Activated T-helper 17 cell treated with anti-CD3 and anti-CD28 coated beads, Interleukin-2, amount 50 U/mL, for 72 hours (primary cell): ENCODE data around the gene RALGAPA1. TPM values are rescaled to one million over a fixed set of nuclear protein-coding genes. Genes with fewer than 3 reads are reported as not detected.
A peak's percentile ranks its signal among the peaks of the same experiment; 100 is the strongest.
"Not testable (repeated sequence)": the region's sequence is repeated elsewhere in the genome, so short reads cannot be mapped to it uniquely, and the experiment has no call there.

Source experiments
- ATAC-seq: fragments of 150-1000 bp; cut with Tn5 transposase; replicated peaks from 2 replicates; pipeline ENCODE4 v1.10.0; 2021; ENCODE audit warnings: mild to moderate bottlenecking, moderate library complexity
- H3K27ac Mint-ChIP-seq: one replicate; pipeline ENCODE4 v1.8.0; 2022; ENCODE audit warnings: mixed read lengths
- H3K27me3 Mint-ChIP-seq: one replicate; pipeline ENCODE4 v1.8.0; 2022; ENCODE audit warnings: mixed read lengths
- H3K36me3 Mint-ChIP-seq: one replicate; pipeline ENCODE4 v1.8.0; 2022; ENCODE audit warnings: low read depth, mild to moderate bottlenecking, mixed read lengths
- H3K4me1 Mint-ChIP-seq: one replicate; pipeline ENCODE4 v1.8.0; 2022; ENCODE audit warnings: mixed read lengths
- H3K4me3 Mint-ChIP-seq: one replicate; pipeline ENCODE4 v1.8.0; 2022; ENCODE audit warnings: mild to moderate bottlenecking, mixed read lengths
- H3K9me3 Mint-ChIP-seq: one replicate; pipeline ENCODE4 v1.8.0; 2022; ENCODE audit warnings: mixed read lengths
- total RNA-seq, 2 donors: library from RNA; stranded (reverse); gene quantifications; one replicate each; pipeline ENCODE4 v1.2.3, GENCODE V29; 2022

The RALGAPA1 gene
- total RNA-seq, 2 donors from 2014 or later, result 32.8 to 36.5 TPM

DNA sequence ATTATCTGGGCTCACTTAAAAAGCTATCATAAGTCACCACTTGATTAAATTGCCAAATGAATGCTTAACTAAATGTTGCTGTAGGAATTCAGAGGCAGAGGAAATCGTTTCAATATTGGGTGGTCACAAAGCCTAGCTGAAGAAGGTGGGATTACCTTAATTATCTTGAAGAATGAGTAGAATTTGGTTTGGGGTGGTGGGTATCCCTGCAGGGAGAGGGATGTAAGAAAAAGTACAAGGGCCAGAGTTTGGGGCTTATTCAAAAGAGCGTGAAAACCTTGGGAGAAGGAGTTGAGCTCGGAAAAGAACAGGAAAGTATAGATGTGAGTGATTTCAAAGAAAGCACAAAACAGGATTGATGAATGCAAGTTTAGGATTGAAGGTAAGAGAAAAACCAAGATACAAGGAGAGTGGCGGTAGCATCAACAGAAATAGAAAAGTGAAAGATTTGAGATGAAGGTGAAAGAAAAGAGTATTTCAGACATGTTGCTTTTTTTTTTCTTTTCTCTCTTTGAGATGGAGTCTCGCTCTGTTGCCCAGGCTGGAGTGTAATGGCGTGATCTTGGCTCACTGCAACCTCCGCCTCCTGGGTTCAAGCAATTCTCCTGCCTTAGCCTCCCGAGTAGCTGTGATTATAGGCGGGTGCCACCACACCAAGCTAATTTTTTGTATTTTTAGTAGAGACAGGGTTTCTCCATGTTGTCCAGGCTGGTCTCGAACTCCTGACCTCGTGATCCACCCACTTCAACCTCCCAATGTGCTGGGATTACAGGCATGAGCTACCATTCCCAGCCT, 18.8 kb upstream of the RALGAPA1 start:
- no peaks in the 10 kb centered on the region for H3K27me3 Mint-ChIP-seq
- peaks cover 9% of the 10 kb centered on the region for H3K4me1 Mint-ChIP-seq
- no peak for ATAC-seq
- peak overlapping the region; percentile 91 for H3K4me3 Mint-ChIP-seq
- H3K9me3 Mint-ChIP-seq, result no peaks in the 10 kb centered on the region
- peak overlapping the region; percentile 82 for H3K27ac Mint-ChIP-seq
- H3K36me3 Mint-ChIP-seq, result peaks cover 12% of the 10 kb centered on the region

DNA sequence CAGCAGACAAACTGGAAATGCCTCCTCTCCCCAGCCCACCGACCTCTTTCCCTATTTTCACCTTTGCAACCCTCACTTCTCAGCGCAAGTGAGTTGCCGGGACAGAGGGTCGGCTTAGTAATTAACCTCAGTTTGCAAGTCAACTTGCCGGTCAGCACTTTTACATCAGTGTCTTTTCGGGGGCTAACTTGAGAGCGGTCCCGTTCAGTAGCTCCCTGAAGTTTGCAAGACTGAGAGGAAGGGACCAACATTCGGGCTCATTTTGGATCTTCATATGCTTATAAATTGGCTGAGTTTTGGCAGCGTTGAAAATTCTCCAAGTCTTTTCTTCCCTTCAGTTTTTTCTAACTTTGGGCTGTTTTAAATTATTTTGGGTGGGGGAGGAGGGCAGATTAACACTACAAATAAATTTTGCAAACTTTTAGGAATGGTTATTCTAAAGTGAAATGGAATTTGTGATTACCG, 17.9 kb upstream of the RALGAPA1 start:
- peak overlapping the region; percentile 91 for H3K4me3 Mint-ChIP-seq
- H3K27me3 Mint-ChIP-seq, result no peaks in the 10 kb centered on the region
- no peak for ATAC-seq
- peak overlapping the region; percentile 82 for H3K27ac Mint-ChIP-seq
- peaks cover 9% of the 10 kb centered on the region for H3K36me3 Mint-ChIP-seq
- peaks cover 9% of the 10 kb centered on the region for H3K4me1 Mint-ChIP-seq
- no peaks in the 10 kb centered on the region for H3K9me3 Mint-ChIP-seq

DNA sequence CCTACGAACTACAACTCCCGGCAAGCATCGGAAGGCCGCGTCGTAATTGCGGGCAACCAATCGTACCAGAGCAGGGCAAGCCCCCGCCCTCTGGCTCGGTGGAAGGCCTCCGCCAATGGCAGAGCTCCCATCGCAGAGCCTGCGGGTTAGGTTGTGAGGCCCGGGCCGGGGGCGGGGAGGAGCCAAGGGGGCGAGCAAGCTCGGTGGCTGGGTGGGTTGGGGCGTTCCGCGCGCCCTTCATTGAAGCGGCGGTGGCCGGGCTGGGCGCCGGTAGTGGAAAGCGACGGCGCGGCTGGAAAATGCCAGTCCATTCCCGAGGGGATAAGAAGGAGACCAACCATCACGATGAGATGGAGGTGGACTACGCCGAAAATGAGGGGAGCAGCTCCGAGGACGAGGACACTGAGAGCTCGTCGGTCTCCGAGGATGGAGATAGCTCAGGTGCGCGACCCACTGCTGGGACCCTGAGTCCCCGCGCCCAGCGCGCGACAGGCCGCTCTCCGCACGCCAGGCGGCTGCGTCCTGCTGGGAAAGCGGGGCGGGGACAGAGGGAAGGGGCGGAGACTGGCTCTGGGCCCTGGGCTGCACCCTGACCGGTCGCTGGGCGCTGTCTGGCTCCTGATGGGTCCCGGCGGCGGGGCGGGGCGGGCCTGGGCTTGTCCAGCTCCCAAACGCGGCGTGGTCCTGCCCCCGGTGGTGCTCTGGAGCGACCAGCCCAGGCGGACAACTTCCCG, 17.3 kb upstream of the RALGAPA1 start, which contains the start of gene BRMS1L:
Gene BRMS1L, plus strand, starts transcription at position 121 of the 734 bp plus-strand sequence. Its CDS starts 179 bp downstream, at position 300.
- no peaks in the 10 kb centered on the region for H3K27me3 Mint-ChIP-seq
- H3K4me3 Mint-ChIP-seq, result peak within 1 kb of the TSS; percentile 91
- peaks cover 9% of the 10 kb centered on the region for H3K4me1 Mint-ChIP-seq
- H3K27ac Mint-ChIP-seq, result peak within 1 kb of the TSS; percentile 82
- H3K36me3 Mint-ChIP-seq, result peaks cover 3% of the 10 kb centered on the region
- peak; percentile 97 for ATAC-seq
- H3K9me3 Mint-ChIP-seq, result no peaks in the 10 kb centered on the region

DNA sequence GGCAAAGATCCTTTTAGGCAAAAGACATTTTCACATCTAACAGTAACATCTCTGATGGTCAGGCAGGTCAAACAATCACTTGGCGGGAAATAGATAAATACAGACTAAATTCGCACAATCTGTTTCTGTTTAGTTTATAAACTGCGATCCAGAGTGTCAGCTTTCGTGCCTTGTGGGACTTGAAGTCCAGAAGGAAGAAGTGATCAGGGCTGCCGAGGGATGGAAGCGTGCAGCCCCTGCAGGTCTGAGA, 16.8 kb upstream of the RALGAPA1 start:
- Mint-ChIP-seq H3K4me1 (peaks cover 9% of the 10 kb centered on the region), H3K4me3 (peak overlapping the region; percentile 91), H3K36me3 (no peaks in the 10 kb centered on the region), H3K27ac (peak overlapping the region; percentile 82), H3K27me3 (no peaks in the 10 kb centered on the region), H3K9me3 (no peaks in the 10 kb centered on the region)
- ATAC-seq, result no peak

DNA sequence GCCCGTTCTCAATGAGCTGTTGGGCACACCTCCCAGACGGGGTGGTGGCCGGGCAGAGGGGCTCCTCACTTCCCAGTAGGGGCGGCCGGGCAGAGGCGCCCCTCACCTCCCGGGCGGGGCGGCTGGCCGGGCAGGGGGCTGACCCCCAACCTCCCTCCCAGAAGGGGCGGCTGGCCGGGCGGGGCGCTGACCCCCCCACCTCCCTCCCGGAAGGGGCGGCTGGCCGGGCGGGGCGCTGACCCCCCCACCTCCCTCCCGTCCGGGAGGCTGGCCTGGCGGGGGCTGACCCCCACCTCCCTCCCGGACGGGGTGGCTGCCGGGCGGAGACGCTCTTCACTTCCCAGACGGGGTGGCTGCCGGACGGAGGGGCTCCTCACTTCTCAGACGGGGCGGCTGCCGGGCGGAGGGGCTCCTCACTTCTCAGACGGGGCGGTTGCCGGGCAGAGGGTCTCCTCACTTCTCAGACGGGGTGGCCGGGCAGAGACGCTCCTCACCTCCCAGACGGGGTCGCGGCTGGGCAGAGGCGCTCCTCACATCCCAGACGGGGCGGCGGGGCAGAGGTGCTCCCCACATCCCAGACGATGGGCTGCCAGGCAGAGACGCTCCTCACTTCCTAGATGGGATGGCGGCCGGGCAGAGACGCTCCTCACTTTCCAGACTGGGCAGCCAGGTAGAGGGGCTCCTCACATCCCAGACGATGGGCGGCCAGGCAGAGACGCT, 15.5 kb upstream of the RALGAPA1 start:
- H3K4me3 Mint-ChIP-seq, result peak overlapping the region; percentile 91
- H3K9me3 Mint-ChIP-seq, H3K36me3 Mint-ChIP-seq, H3K27ac Mint-ChIP-seq, H3K27me3 Mint-ChIP-seq, ATAC-seq, H3K4me1 Mint-ChIP-seq: not testable (repeated sequence)

DNA sequence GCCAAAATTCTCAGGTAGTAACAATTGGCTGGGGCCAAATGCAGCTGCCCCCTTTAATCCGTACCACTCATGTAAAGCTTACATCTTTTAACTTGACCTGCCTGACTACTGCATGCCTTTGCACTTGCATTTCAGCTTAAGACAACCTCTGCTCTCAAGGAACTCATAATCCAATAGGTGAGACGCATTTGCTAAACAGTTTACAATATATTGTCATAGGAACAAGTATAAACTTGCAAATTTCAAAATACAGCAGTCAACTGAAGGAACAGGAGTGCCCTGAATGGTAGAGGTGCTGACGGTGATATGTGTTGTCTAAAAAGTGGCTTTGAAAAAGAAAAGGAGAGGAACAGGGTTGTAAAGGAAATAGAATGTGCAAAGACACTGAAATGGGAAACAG, 13.4 kb upstream of the RALGAPA1 start:
- Mint-ChIP-seq H3K27me3 (no peaks in the 10 kb centered on the region), H3K36me3 (no peaks in the 10 kb centered on the region), H3K4me1 (peaks cover 4% of the 10 kb centered on the region), H3K4me3 (no peak overlapping the region), H3K27ac (no peak overlapping the region), H3K9me3 (no peaks in the 10 kb centered on the region)
- ATAC-seq, result no peak

DNA sequence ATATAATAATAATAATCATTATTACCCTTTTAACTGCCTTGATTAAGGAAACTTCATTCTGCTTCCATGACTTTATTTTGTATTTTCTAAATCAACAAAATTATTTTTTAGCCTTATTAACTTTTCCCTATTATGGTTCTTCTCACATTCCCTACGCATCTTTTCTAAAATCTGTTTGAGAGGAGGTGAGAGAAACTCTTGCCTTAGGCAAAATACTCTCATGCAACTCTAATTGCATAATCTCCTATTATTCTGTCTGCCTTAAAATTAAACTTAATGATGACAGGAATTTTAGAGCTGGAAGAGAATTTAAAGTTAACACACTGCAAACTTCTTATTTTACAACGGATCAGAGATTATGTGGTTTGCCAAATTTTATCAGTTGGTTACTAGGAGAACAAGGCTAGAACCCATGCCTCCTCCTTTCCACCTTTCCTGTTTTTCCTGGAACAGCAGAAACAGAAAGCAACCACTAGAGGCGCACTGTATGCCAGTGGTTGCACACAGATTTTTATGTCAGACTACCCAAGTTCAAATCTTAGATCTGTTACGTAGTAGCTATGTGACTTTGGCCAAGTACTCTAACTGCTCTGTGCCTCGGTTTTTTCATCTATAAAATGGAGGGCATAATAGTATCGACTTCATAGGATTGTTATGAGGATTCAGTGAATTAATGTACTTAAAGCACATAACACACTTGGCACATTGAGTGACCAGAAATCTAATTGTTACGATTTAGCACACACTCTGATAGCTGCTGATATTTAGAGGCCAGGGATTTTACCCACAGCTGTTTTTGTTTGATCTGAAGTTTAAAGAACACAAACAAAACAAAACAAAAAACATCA, 12.7 kb upstream of the RALGAPA1 start:
- no peaks in the 10 kb centered on the region for H3K27me3 Mint-ChIP-seq
- H3K27ac Mint-ChIP-seq, result no peak overlapping the region
- no peak for ATAC-seq
- H3K4me3 Mint-ChIP-seq, result no peak overlapping the region
- no peaks in the 10 kb centered on the region for H3K4me1 Mint-ChIP-seq
- H3K9me3 Mint-ChIP-seq, result no peaks in the 10 kb centered on the region
- no peaks in the 10 kb centered on the region for H3K36me3 Mint-ChIP-seq

DNA sequence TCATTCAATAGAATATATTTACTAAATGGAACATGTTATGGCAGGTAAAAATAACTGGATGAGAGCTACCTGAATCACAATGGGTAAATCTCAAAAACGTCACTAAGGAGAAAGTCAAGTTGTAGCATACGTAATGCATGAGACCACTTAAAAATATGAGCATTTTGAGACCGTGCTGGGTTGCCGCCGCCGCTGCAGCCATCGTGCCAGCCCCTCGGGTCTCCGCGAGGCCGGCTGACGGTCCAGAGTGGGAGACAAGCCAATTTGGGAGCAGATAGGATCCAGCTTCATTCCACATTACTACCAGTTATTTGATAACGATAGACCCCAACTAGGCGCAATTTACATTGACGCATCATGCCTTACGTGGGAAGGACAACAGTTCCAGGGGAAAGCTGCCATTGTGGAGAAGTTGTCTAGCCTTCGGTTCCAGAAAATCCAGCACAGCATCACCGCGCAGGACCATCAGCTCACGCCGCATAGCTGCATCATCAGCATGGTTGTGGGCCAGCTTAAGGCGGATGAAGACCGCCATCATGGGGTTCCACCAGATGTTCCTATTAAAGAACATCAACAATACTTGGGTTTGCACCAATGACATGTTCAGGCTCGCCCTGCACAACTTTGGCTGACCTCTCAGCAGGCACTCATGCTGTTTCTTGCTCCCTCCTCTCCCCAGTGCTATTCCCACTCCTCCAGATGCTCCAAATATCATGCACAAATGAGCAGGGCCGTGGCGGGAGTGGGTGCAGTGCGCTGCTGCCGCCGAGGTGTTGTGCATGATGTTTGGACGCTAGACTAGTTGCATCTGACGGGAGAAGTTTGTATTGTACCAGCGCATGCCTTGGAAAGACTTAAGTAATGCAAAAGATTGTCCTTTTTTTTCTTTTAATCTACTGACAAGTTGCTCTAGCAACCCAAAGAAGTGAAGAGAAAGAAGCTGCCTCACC, 10.8 kb upstream of the RALGAPA1 start:
- no peak overlapping the region for H3K27ac Mint-ChIP-seq
- ATAC-seq, result no peak
- H3K9me3 Mint-ChIP-seq, result no peaks in the 10 kb centered on the region
- no peaks in the 10 kb centered on the region for H3K4me1 Mint-ChIP-seq
- no peaks in the 10 kb centered on the region for H3K27me3 Mint-ChIP-seq
- H3K36me3 Mint-ChIP-seq, result no peaks in the 10 kb centered on the region
- H3K4me3 Mint-ChIP-seq, result no peak overlapping the region

DNA sequence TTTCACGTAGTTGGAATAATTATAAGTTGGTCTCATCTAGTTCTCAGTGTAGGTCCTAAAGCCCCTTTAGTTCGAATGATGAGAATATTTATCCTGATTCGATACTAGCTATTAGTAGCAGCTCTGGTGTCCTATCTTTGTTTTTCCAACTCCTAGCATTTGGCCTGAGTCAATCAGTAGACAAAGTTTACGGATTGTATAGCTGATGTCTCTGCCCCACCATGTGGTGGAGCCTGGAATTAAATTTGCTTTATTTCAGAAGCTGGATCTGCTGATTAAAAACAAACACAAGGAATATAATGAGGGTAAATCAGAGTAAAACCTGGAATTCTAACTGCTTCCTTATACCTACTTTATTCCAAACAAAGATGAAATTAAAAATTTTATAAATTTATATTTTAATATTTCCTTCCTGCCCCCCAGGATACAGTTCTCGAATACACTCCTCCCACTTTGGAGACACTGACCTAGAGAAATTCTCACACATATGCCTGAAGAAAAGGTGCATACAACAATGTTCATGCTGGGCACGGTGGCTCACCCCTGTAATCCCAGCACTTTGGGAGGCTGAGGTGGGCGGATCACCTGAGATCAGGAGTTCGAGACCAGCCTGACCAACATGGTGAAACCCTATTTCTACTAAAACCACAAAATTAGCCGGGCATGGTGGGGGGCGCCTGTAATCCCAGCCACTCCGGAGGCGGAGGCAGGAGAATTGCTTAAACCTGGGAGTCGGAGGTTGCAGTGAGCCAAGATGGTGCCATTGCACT, 9.4 kb upstream of the RALGAPA1 start:
- H3K36me3 Mint-ChIP-seq, result no peaks in the 10 kb centered on the region
- no peak overlapping the region for H3K4me3 Mint-ChIP-seq
- peak; percentile 42 for ATAC-seq
- H3K27ac Mint-ChIP-seq, result no peak overlapping the region
- no peaks in the 10 kb centered on the region for H3K4me1 Mint-ChIP-seq
- no peaks in the 10 kb centered on the region for H3K9me3 Mint-ChIP-seq
- no peaks in the 10 kb centered on the region for H3K27me3 Mint-ChIP-seq

DNA sequence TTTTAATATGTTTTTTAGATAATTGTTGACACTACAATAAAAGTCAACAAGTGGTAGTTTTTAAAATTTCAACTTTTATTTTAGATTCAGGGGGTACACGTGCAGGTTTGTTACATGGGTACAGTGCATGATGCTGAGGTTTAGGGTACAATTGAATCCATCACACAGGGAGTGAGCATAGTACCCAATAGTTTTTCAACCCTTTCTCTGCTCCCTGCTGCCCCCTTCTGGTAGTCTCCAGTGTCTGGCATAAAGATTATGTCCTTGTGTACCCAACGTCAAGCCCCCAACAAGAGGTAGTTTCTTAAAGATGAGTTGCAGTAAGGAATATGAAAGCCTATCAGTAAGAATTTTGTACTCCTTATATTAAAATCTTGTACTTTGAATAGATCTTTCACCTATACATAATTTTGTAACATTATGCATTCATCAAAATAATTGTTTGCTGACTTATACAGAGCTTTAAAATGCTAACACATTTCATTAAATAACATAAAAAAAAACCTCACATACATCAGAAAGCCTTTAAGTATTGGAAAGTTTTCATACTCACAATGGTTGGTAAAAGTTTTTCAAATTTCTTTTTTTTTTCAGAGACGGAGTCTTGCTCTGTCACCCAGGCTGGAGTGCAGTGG, 5.4 kb upstream of the RALGAPA1 start:
- peak; percentile 88 for ATAC-seq
- Mint-ChIP-seq H3K4me3 (no peak overlapping the region), H3K4me1 (no peaks in the 10 kb centered on the region), H3K9me3 (no peaks in the 10 kb centered on the region), H3K36me3 (no peaks in the 10 kb centered on the region), H3K27ac (no peak overlapping the region), H3K27me3 (no peaks in the 10 kb centered on the region)

DNA sequence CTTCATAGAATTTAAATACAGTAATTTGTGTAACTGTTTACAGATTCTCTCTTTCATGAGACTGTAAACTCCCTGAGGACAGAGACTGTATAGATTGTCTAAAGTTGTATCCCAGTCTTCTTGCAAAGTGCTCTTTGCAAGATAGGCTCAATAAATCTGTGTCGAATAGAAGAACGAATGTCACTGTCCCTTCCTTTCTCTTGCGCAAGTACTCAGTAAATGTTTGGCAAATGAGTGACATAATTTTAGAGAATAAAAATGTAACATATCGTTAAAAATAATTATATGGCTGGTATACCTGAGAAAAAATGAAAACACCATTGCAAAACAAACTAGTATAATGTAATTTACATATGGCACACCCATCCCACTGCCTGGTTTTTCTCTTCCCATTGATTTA, 1.9 kb upstream of the RALGAPA1 start:
- no peak overlapping the region for H3K4me3 Mint-ChIP-seq
- no peaks in the 10 kb centered on the region for H3K9me3 Mint-ChIP-seq
- H3K27ac Mint-ChIP-seq, result no peak overlapping the region
- no peaks in the 10 kb centered on the region for H3K27me3 Mint-ChIP-seq
- no peak for ATAC-seq
- H3K4me1 Mint-ChIP-seq, result peaks cover 9% of the 10 kb centered on the region
- H3K36me3 Mint-ChIP-seq, result peaks cover 4% of the 10 kb centered on the region

DNA sequence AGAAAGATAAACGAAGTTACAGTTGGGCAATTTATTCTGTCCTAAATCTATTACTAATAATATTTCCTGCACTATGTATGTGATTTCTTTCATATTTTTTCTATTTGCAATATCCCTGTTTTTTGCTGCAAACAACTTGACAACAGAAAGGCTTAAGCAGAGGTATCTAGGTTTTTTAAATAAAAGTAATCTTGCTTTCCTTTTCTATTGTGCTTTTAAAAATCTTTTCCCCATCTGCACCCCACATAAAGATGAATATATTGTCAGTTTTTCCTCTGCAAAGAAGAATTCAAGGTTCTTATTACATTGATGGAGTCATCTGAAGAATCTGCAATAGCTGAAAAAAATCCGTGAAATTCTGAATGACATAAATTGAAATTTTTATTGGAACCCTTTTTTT, 502 bp upstream of the RALGAPA1 start:
- Mint-ChIP-seq H3K27me3 (no peaks in the 10 kb centered on the region), H3K36me3 (peaks cover 8% of the 10 kb centered on the region), H3K4me3 (peak overlapping the region; percentile 99), H3K9me3 (no peaks in the 10 kb centered on the region), H3K4me1 (peaks cover 9% of the 10 kb centered on the region), H3K27ac (peak overlapping the region; percentile 75)
- ATAC-seq, result no peak
